OCI-LY1 (cell line): ENCODE measurements around the gene LMTK3.

Source experiments
- CTCF ChIP-seq: fragments of 200-600 bp; sonication (generic), shearing (Covaris generic); IDR thresholded peaks from 2 replicates; pipeline ENCODE4 v1.5.1; 2017; ENCODE audit warnings: mild to moderate bottlenecking, antibody characterized with exemption, low read length, moderate library complexity, mixed read lengths
- EZH2 ChIP-seq: fragments of 200-600 bp; sonication (generic), shearing (Covaris generic); IDR thresholded peaks from 2 replicates; pipeline ENCODE4 v1.8.0; 2017; ENCODE audit warnings: borderline replicate concordance, mixed run types, mild to moderate bottlenecking, antibody characterized with exemption, low read length, moderate library complexity, mixed read lengths

GRCh38 chr19:48444129-48444935 lies 67.3 kb downstream of the LMTK3 start:
- no peak for TF ChIP-seq CTCF
- no peak for TF ChIP-seq EZH2
